ENCODE measurements around the gene SYCE1.

- TF ChIP-seq, protein P1, sequence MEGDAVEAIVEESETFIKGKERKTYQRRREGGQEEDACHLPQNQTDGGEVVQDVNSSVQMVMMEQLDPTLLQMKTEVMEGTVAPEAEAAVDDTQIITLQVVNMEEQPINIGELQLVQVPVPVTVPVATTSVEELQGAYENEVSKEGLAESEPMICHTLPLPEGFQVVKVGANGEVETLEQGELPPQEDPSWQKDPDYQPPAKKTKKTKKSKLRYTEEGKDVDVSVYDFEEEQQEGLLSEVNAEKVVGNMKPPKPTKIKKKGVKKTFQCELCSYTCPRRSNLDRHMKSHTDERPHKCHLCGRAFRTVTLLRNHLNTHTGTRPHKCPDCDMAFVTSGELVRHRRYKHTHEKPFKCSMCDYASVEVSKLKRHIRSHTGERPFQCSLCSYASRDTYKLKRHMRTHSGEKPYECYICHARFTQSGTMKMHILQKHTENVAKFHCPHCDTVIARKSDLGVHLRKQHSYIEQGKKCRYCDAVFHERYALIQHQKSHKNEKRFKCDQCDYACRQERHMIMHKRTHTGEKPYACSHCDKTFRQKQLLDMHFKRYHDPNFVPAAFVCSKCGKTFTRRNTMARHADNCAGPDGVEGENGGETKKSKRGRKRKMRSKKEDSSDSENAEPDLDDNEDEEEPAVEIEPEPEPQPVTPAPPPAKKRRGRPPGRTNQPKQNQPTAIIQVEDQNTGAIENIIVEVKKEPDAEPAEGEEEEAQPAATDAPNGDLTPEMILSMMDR (optimal IDR thresholded peaks at IDR 0.05 in 1 of 3, IDR thresholded peaks at IDR 0.05 in 1 of 3, conservative IDR thresholded peaks at IDR 0.05 in 1 of 3; ENCODE audit: extremely low read depth in 1 of 3, insufficient read depth in 2 of 3, low read length in 3 of 3) = no peak
- TF ChIP-seq EZH2 (IDR thresholded peaks at IDR 0.05; ENCODE audit: low read length) = no peak
Observed at GRCh38 chr10:133554600-133554999, 10.8 kb downstream of the SYCE1 start.
